Stomach (tissue), 4 donors: ENCODE data around the gene GSTM2.

Source experiments
- CTCF ChIP-seq, 7 experiments: fragments of 450-650 bp in 4 of 7; fragments of 200-600 bp in 3 of 7; sonication (generic) in 3 of 7; IDR thresholded peaks; one replicate each; pipeline ENCODE4 v1.5.1; 2016 to 2019; ENCODE audit warnings: antibody characterized with exemption in 7 of 7, control low read depth in 2 of 7, mild to moderate bottlenecking in 1 of 7
- EP300 ChIP-seq: sonication (generic); formaldehyde crosslinking; IDR thresholded peaks from one replicate; pipeline ENCODE4 v1.6.1; 2017; ENCODE audit warnings: antibody characterized with exemption
- POLR2A ChIP-seq, 4 donors: fragments of 450-650 bp; IDR thresholded peaks; one replicate each; pipeline ENCODE4 v1.6.1; 2016; ENCODE audit warnings: antibody characterized with exemption in 4 of 4, control low read depth in 2 of 4, mild to moderate bottlenecking in 1 of 4, moderate library complexity in 1 of 4
- POLR2AphosphoS5 ChIP-seq, 3 donors: sonication (generic); formaldehyde crosslinking; IDR thresholded peaks; one replicate each; pipeline ENCODE4 v1.6.1; 2016; ENCODE audit warnings: antibody characterized with exemption in 3 of 3

- TF ChIP-seq POLR2A (IDR thresholded peaks at IDR 0.05) (no peak), CTCF (IDR thresholded peaks at IDR 0.05) (peak in 5 of 7 experiments; percentile 74 to 90 (median 87)), EP300 (no peak), POLR2AphosphoS5 (IDR thresholded peaks at IDR 0.05) (no peak)
Observed at GRCh38 chr1:109643385-109644230, 24.2 kb upstream of the GSTM2 start.
